Activated CD4-positive, alpha-beta memory T cell treated with anti-CD3 and anti-CD28 coated beads for 36 hours (primary cell): ENCODE results near the gene FLT3LG. TPM values are rescaled to one million over a fixed set of nuclear protein-coding genes. Genes with fewer than 3 reads are reported as not detected.
"Not testable (repeated sequence)": the region's sequence is repeated elsewhere in the genome, so short reads cannot be mapped to it uniquely, and the experiment has no call there.

Experiments used
- CTCF ChIA-PET: fragments of 350-600 bp; sonication (Branson Sonifier 250); formaldehyde crosslinking; loops from one replicate; lab custom pipeline; 2021; ENCODE audit warnings: antibody characterized with exemption, inconsistent platforms; lab: Charles Lee
- POLR2A ChIA-PET: fragments of 350-600 bp; sonication (Branson Sonifier 250); formaldehyde crosslinking; loops from one replicate; lab custom pipeline; 2021; ENCODE audit warnings: antibody characterized with exemption; lab: Charles Lee
- DNase-seq: peaks from one replicate; pipeline ENCODE4 v3.0.0-alpha.2; 2020
- H3K27ac Mint-ChIP-seq: one replicate; pipeline ENCODE4 v1.8.0; 2021; ENCODE audit warnings: mixed read lengths
- H3K27me3 Mint-ChIP-seq: one replicate; pipeline ENCODE4 v1.8.0; 2021; ENCODE audit warnings: mixed read lengths
- H3K36me3 Mint-ChIP-seq: one replicate; pipeline ENCODE4 v1.8.0; 2021; ENCODE audit warnings: mixed read lengths
- H3K4me1 Mint-ChIP-seq: one replicate; pipeline ENCODE4 v1.8.0; 2021; ENCODE audit warnings: low read depth, mixed read lengths
- H3K4me3 Mint-ChIP-seq: one replicate; pipeline ENCODE4 v1.8.0; 2021; ENCODE audit warnings: mild to moderate bottlenecking, mixed read lengths
- H3K9me3 Mint-ChIP-seq: one replicate; pipeline ENCODE4 v1.8.0; 2021; ENCODE audit warnings: mixed read lengths
- intact Hi-C: fragments of 100-400 bp; cut with micrococcal nuclease; formaldehyde crosslinking; loops from one replicate; pipeline ENCODE4 v1.15.1; 2023
- total RNA-seq, 2 experiments: library from RNA; stranded (reverse); gene quantifications; one replicate each; pipeline ENCODE4 v1.2.3, GENCODE V29; 2021

The FLT3LG gene
- total RNA-seq, 2 experiments from 2014 or later, result 50.1 to 51.0 TPM

DNA sequence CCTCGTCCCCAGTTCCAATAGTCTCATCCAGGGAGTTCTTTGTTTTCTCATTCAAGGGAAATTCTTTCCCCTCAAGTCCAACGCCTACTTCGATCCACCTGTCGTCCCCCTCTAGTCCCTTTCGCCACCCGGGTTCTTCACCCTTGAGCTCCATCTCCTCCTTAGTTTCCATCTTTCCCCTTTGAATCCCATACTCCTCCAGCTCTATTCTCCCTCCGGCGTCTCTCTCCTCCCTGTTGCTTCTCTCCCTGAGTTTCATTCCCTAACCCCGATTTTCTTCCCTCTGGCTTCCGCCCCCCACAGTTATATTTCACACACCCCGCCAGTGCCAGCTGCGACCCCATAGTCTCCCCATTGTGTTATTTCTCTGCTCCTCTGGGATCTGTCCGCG is 32.1 kb upstream of the FLT3LG start:
- ChIA-PET CTCF (interaction anchor here (0.8 to 4.0 kb wide), 5 partner anchors 12 to 174 kb away, joined by 3 to 48 read pairs (median 4); no protein-coding TSS in a partner anchor), POLR2A (no interaction called here)
- peaks cover 8% of the 10 kb centered on the region for H3K36me3 Mint-ChIP-seq
- peaks cover 28% of the 10 kb centered on the region for H3K4me1 Mint-ChIP-seq
- H3K9me3 Mint-ChIP-seq, result no peaks in the 10 kb centered on the region
- peak overlapping the region; percentile 21 for H3K27ac Mint-ChIP-seq
- H3K4me3 Mint-ChIP-seq, result peak overlapping the region; percentile 74
- H3K27me3 Mint-ChIP-seq, result peaks cover 51% of the 10 kb centered on the region
- no peak for DNase-seq
- intact Hi-C loops, result loop anchor here (2.0 kb wide), 2 partner anchors 29 to 175 kb away; no protein-coding TSS in a partner anchor

DNA sequence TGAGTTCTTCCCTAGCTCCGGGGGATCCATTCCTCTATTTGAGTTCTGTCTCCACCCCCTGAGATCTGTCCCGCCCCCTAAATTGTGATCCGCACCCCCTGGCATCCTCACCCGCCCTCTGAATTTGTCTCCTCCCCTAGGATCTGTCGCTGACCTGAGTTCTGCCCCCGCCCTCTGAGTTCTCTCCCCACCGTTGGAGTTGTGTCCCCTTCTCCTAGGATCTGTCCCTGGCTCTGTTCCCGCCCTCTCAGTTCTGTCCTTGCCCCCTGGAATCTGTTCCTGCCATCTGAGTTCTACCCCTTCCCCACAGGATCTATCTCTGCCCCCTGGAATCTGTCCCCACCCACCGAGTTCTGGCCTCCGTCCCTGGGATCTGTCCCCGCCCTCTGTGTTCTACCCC is 31.7 kb upstream of the FLT3LG start:
- CTCF ChIA-PET, result interaction anchor here (0.5 to 4.0 kb wide), 11 partner anchors 10 to 175 kb away, joined by 3 to 48 read pairs (median 4); partner anchors contain the start of gene PIH1D1
- no peaks in the 10 kb centered on the region for H3K9me3 Mint-ChIP-seq
- POLR2A ChIA-PET, result no interaction called here
- intact Hi-C loops, result loop anchor here (2.0 kb wide), 2 partner anchors 28 to 176 kb away; no protein-coding TSS in a partner anchor
- H3K27me3 Mint-ChIP-seq, result peaks cover 48% of the 10 kb centered on the region
- DNase-seq, result peak; percentile 42
- H3K27ac Mint-ChIP-seq, result no peak overlapping the region
- H3K4me3 Mint-ChIP-seq, result peak overlapping the region; percentile 74
- H3K36me3 Mint-ChIP-seq, result peaks cover 9% of the 10 kb centered on the region
- peaks cover 28% of the 10 kb centered on the region for H3K4me1 Mint-ChIP-seq

- Mint-ChIP-seq H3K27me3 (peaks cover 43% of the 10 kb centered on the region), H3K9me3 (no peaks in the 10 kb centered on the region), H3K4me1 (peaks cover 28% of the 10 kb centered on the region), H3K36me3 (peaks cover 12% of the 10 kb centered on the region), H3K4me3 (peak overlapping the region; percentile 74), H3K27ac (no peak overlapping the region)
- intact Hi-C loops, result loop anchor here (1.0 to 2.0 kb wide), 5 partner anchors 10 to 217 kb away; partner anchors contain the start of gene ALDH16A1
- CTCF ChIA-PET, result interaction anchor here (0.5 to 4.0 kb wide), 10 partner anchors 9 to 259 kb away, joined by 3 to 48 read pairs (median 4); partner anchors contain the start of gene PIH1D1
- POLR2A ChIA-PET, result no interaction called here
- peak; percentile 83 for DNase-seq
These were observed 31.1 kb upstream of the FLT3LG start for GRCh38 chr19:49442771-49443365.

DNA sequence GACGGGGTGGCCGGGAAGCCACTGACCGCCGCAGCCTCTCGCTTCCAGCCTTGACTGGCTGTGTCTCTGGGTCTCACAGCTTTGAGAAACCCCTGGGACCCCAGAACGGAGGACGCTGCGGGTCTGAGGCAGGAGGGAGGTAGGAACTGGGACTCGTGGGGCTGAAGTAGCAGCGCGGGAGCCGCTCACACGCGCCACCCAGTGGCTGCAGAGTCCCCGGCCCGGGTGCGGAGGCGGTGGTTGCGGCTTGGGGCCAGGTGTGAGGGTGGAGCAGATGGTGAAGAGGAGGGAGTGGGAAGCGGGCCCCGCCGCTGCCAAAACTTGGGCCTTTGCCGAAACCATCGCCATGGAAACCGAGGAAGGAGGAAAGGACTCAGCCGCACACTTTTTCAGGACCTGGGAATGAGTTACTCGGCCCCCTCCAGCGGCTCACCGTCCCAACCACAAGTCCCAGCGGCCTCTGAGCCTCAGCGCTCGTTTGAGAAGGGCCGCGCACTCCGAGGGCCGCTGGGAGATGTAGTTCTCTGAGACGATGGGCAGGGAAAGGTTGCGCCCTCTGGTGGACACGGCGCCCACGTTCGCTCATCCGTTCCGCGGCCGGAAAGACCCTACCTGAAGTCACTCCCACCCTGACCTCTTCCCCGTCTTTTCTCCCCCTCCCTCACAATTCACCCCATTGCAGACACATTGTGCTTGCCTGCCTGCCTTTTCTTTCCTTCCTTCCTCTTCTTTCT is 30.5 kb upstream of the FLT3LG start:
- CTCF ChIA-PET, result interaction anchor here (1.0 to 4.0 kb wide), 9 partner anchors 8 to 260 kb away, joined by 3 to 48 read pairs (median 4); partner anchors contain the start of gene PIH1D1

GRCh38 chr19:49444100-49444700 is 29.8 kb upstream of the FLT3LG start:
- peaks cover 30% of the 10 kb centered on the region for H3K27me3 Mint-ChIP-seq
- ChIA-PET CTCF (interaction anchor here (0.7 to 4.0 kb wide), 6 partner anchors 14 to 55 kb away, joined by 3 to 48 read pairs (median 4); no protein-coding TSS in a partner anchor), POLR2A (interaction anchor here (0.9 kb wide), 1 partner anchor 26 kb away, joined by 3 read pairs; no protein-coding TSS in a partner anchor)
- H3K9me3 Mint-ChIP-seq, intact Hi-C loops, DNase-seq: not testable (repeated sequence)
- peaks cover 34% of the 10 kb centered on the region for H3K4me1 Mint-ChIP-seq
- H3K4me3 Mint-ChIP-seq, result peak overlapping the region; percentile 74
- H3K36me3 Mint-ChIP-seq, result peaks cover 22% of the 10 kb centered on the region
- H3K27ac Mint-ChIP-seq, result peak overlapping the region; percentile 82

More for the DNA sequence above, 30.5 kb upstream of the FLT3LG start:
- peaks cover 17% of the 10 kb centered on the region for H3K36me3 Mint-ChIP-seq
- H3K4me3 Mint-ChIP-seq, result peak overlapping the region; percentile 74
- intact Hi-C loops, result loop anchor here (1.0 to 2.0 kb wide), 5 partner anchors 10 to 217 kb away; partner anchors contain the start of gene ALDH16A1
- POLR2A ChIA-PET, result interaction anchor here (0.9 kb wide), 1 partner anchor 27 kb away, joined by 3 read pairs; no protein-coding TSS in a partner anchor
- H3K27ac Mint-ChIP-seq, result peak overlapping the region; percentile 82
- H3K9me3 Mint-ChIP-seq, result no peaks in the 10 kb centered on the region
- DNase-seq, result peak; percentile 96
- peaks cover 33% of the 10 kb centered on the region for H3K4me1 Mint-ChIP-seq
- H3K27me3 Mint-ChIP-seq, result peaks cover 36% of the 10 kb centered on the region

GRCh38 chr19:49445997-49446396 is 28.0 kb upstream of the FLT3LG start:
- DNase-seq, result no peak
- H3K9me3 Mint-ChIP-seq, result no peaks in the 10 kb centered on the region
- H3K36me3 Mint-ChIP-seq, result peaks cover 35% of the 10 kb centered on the region
- H3K4me3 Mint-ChIP-seq, result no peak overlapping the region
- intact Hi-C loops, result no loop called here
- H3K4me1 Mint-ChIP-seq, result peaks cover 45% of the 10 kb centered on the region
- ChIA-PET CTCF (interaction anchor here (0.6 to 1.8 kb wide), 4 partner anchors 19 to 54 kb away, joined by 3 to 8 read pairs (median 4); no protein-coding TSS in a partner anchor), POLR2A (no interaction called here)
- peaks cover 14% of the 10 kb centered on the region for H3K27me3 Mint-ChIP-seq
- no peak overlapping the region for H3K27ac Mint-ChIP-seq

DNA sequence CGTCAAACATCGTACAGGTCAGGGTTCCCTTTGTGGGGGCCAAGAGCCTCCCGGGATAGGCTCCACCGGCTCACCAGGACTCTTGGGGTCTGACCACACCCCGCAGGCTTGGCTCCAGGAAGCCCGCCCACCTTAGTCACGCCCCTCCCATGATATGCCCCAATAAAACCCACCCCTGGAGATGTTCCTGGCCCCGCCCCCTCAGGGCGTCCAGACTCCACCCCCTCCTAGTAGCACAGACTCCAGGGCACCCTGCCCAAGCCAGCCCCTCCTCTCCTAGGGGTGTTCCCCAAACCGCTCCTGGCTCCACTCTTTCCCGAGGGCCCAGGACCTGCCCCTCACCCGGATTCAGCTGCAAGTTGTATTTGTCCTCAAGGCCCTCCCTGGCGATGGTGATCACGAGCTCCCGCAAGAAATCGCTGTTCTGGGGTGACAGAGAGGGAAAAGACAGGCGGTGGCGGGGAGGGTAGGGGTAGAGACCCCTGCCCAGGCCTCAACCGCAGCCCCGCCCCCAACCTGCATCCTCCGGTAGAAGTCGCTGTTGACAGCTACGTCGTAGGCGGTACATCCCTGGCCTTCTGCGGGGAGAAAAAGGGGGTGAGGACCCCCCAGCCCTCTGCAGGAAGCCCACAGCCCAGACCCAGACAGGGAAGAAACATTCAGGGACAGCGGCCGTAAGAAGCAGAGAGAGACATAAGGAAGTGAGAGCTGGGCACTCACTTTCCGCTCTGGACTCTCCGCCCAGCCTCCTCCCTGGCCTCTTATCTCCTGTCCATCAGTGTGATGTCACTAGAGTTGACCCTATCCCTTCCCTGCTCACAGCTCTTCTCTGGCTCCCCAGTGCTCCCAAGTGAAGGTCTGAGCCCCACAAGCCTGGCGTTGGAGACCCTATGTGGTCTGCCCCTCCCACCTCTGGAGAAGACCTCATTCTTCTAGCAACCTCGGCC is 26.3 kb upstream of the FLT3LG start:
- Mint-ChIP-seq H3K36me3 (peaks cover 41% of the 10 kb centered on the region), H3K27ac (no peak overlapping the region), H3K4me3 (no peak overlapping the region), H3K9me3 (no peaks in the 10 kb centered on the region), H3K27me3 (peaks cover under 1% of the 10 kb centered on the region), H3K4me1 (peaks cover 43% of the 10 kb centered on the region)
- ChIA-PET CTCF (interaction anchor here (1.8 kb wide), 1 partner anchor 56 kb away, joined by 5 read pairs; no protein-coding TSS in a partner anchor), POLR2A (interaction anchor here (0.6 to 1.0 kb wide), 2 partner anchors 23 to 104 kb away, joined by 3 read pairs; no protein-coding TSS in a partner anchor)
- intact Hi-C loops, result no loop called here
- peak; percentile 32 for DNase-seq

GRCh38 chr19:49448432-49448786 is 25.6 kb upstream of the FLT3LG start:
- CTCF ChIA-PET, result no interaction called here
- Mint-ChIP-seq H3K4me1 (peaks cover 42% of the 10 kb centered on the region), H3K36me3 (peaks cover 41% of the 10 kb centered on the region), H3K9me3 (no peaks in the 10 kb centered on the region), H3K4me3 (no peak overlapping the region), H3K27ac (no peak overlapping the region), H3K27me3 (no peaks in the 10 kb centered on the region)
- POLR2A ChIA-PET, result interaction anchor here (0.6 to 1.0 kb wide), 2 partner anchors 22 to 104 kb away, joined by 3 read pairs; no protein-coding TSS in a partner anchor
- DNase-seq, result no peak
- intact Hi-C loops, result no loop called here

DNA sequence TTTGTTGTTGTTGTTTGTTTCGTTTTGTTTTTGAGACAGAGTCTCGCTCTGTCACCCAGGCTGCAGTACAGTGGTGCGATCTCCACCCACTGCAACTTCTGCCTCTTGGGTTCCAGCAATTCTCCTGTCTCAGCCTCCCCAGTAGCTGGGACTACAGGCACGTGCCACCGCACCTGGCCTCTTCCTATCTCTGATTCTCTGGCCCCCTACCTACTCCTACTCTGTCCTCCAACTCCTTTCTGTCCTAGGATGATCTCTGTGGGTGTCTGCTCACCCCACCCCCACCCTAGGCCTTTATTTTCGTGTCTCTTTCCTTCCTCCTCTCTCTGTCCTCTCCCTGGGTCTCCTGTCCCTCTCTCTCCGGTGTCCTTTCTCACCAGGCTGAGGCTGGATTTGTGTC is 23.6 kb upstream of the FLT3LG start:
- ChIA-PET CTCF (interaction anchor here (0.6 to 5.1 kb wide), 4 partner anchors 20 to 182 kb away, joined by 3 to 29 read pairs (median 20); partner anchors contain the start of gene FLT3LG), POLR2A (no interaction called here)
- Mint-ChIP-seq H3K4me3 (peak overlapping the region; percentile 100), H3K27me3 (no peaks in the 10 kb centered on the region), H3K9me3 (no peaks in the 10 kb centered on the region), H3K36me3 (peaks cover 41% of the 10 kb centered on the region), H3K27ac (peak overlapping the region; percentile 60), H3K4me1 (peaks cover 35% of the 10 kb centered on the region)
- no peak for DNase-seq
- intact Hi-C loops, result loop anchor here (5.0 kb wide), 1 partner anchor 118 kb away; no protein-coding TSS in a partner anchor

GRCh38 chr19:49451430-49452181 is 22.4 kb upstream of the FLT3LG start, which contains the start of gene PIH1D1:
Gene PIH1D1 (minus strand): TSS chr19:49451814. CDS start chr19:49451574, 240 bp downstream.
- CTCF ChIA-PET, result interaction anchor here (0.7 to 5.1 kb wide), 9 partner anchors 9 to 150 kb away, joined by 3 to 29 read pairs (median 4); partner anchors contain the start of gene FLT3LG
- POLR2A ChIA-PET, result interaction anchor here (0.6 to 4.2 kb wide), 4 partner anchors 20 to 224 kb away, joined by 3 to 52 read pairs (median 6); partner anchors contain the start of genes FLT3LG and RPL13A
- Mint-ChIP-seq H3K4me3 (peak within 1 kb of the TSS; percentile 100), H3K27ac (peak within 1 kb of the TSS; percentile 99), H3K4me1 (peaks cover 38% of the 10 kb centered on the region), H3K36me3 (peaks cover 40% of the 10 kb centered on the region), H3K27me3 (no peaks in the 10 kb centered on the region), H3K9me3 (no peaks in the 10 kb centered on the region)
- intact Hi-C loops, result loop anchor here (2.0 to 5.0 kb wide), 3 partner anchors 119 to 573 kb away; partner anchors contain the start of genes SCAF1 and VRK3
- peak; percentile 98 for DNase-seq
